Sigmoid colon (tissue), 4 donors: ENCODE measurements around the gene WBP1.

Experiments
- CTCF ChIP-seq, 4 experiments: fragments of 450-650 bp in 3 of 4; fragments of 200-600 bp in 1 of 4; IDR thresholded peaks; one replicate each; pipeline ENCODE4 v1.5.1; 2016 to 2019; ENCODE audit warnings: antibody characterized with exemption in 4 of 4, mild to moderate bottlenecking in 3 of 4, moderate library complexity in 2 of 4
- EP300 ChIP-seq, 4 donors: sonication (generic); formaldehyde crosslinking; IDR thresholded peaks; one replicate each; pipeline ENCODE4 v1.6.1; 2017; ENCODE audit warnings: antibody characterized with exemption in 4 of 4
- POLR2A ChIP-seq, 2 donors: fragments of 450-650 bp; IDR thresholded peaks; one replicate each; pipeline ENCODE4 v1.6.1; 2016; ENCODE audit warnings: antibody characterized with exemption in 2 of 2, mild to moderate bottlenecking in 2 of 2, moderate library complexity in 2 of 2

GRCh38 chr2:74510272-74510671, 52.0 kb downstream of the WBP1 start:
- TF ChIP-seq CTCF (IDR thresholded peaks at IDR 0.05) = no peak
- TF ChIP-seq POLR2A (IDR thresholded peaks at IDR 0.05) = no peak
- TF ChIP-seq EP300 (IDR thresholded peaks at IDR 0.05) = no peak
